Nephron (organoid): ENCODE data around the gene CIITA.

ENCODE experiments used
- H3K27ac Mint-ChIP-seq, 3 experiments: 2 replicates each; pipeline ENCODE4 v1.8.0; 2020; ENCODE audit warnings: mixed read lengths in 3 of 3, mild to moderate bottlenecking in 2 of 3, moderate library complexity in 1 of 3
- H3K27me3 Mint-ChIP-seq: 2 replicates; pipeline ENCODE4 v1.8.0; 2021; ENCODE audit warnings: low read depth, mild to moderate bottlenecking, moderate library complexity, mixed read lengths
- H3K36me3 Mint-ChIP-seq: 2 replicates; pipeline ENCODE4 v1.8.0; 2020; ENCODE audit warnings: low read depth, mixed read lengths
- H3K4me1 Mint-ChIP-seq: 2 replicates; pipeline ENCODE4 v1.8.0; 2020; ENCODE audit warnings: mixed read lengths
- H3K4me3 Mint-ChIP-seq, 3 experiments: 2 replicates each; pipeline ENCODE4 v1.8.0; 2020; ENCODE audit warnings: mild to moderate bottlenecking in 3 of 3, mixed read lengths in 3 of 3, moderate library complexity in 2 of 3
- H3K9me3 Mint-ChIP-seq: 2 replicates; pipeline ENCODE4 v1.8.0; 2020; ENCODE audit warnings: mixed read lengths
- CTCF ChIP-seq, 3 experiments: fragments of 200-600 bp; sonication (generic); IDR thresholded peaks; one replicate each; pipeline ENCODE4 v1.5.0; 2021; ENCODE audit warnings: antibody characterized with exemption in 3 of 3; ENCODE audit not compliant: unreplicated experiment in 3 of 3

Gene CIITA

GRCh38 chr16:10833271-10833670, 43.7 kb upstream of the CIITA start:
- H3K27me3 Mint-ChIP-seq, result peaks cover 13% of the 10 kb centered on the region
- H3K4me3 Mint-ChIP-seq, result no peak overlapping the region
- TF ChIP-seq CTCF (IDR thresholded peaks at IDR 0.05; ENCODE audit: unreplicated experiment in 3 of 3), result no peak
- H3K36me3 Mint-ChIP-seq, result no peaks in the 10 kb centered on the region
- no peaks in the 10 kb centered on the region for H3K9me3 Mint-ChIP-seq
- peaks cover 19% of the 10 kb centered on the region for H3K4me1 Mint-ChIP-seq
- H3K27ac Mint-ChIP-seq, result no peak overlapping the region

GRCh38 chr16:10834130-10834529, 42.9 kb upstream of the CIITA start:
- H3K27ac Mint-ChIP-seq, result no peak overlapping the region
- H3K4me3 Mint-ChIP-seq, result no peak overlapping the region
- H3K9me3 Mint-ChIP-seq, result no peaks in the 10 kb centered on the region
- no peak for TF ChIP-seq CTCF (IDR thresholded peaks at IDR 0.05; ENCODE audit: unreplicated experiment in 3 of 3)
- H3K4me1 Mint-ChIP-seq, result peaks cover 11% of the 10 kb centered on the region
- no peaks in the 10 kb centered on the region for H3K36me3 Mint-ChIP-seq
- H3K27me3 Mint-ChIP-seq, result peaks cover 17% of the 10 kb centered on the region

GRCh38 chr16:10834766-10835165, 42.2 kb upstream of the CIITA start:
- H3K27ac Mint-ChIP-seq, result no peak overlapping the region
- no peaks in the 10 kb centered on the region for H3K36me3 Mint-ChIP-seq
- H3K27me3 Mint-ChIP-seq, result peaks cover 17% of the 10 kb centered on the region
- H3K4me3 Mint-ChIP-seq, result no peak overlapping the region
- H3K9me3 Mint-ChIP-seq, result no peaks in the 10 kb centered on the region
- H3K4me1 Mint-ChIP-seq, result peaks cover 4% of the 10 kb centered on the region
- no peak for TF ChIP-seq CTCF (IDR thresholded peaks at IDR 0.05; ENCODE audit: unreplicated experiment in 3 of 3)

- no peaks in the 10 kb centered on the region for H3K36me3 Mint-ChIP-seq
- H3K27ac Mint-ChIP-seq, result no peak overlapping the region
- H3K4me3 Mint-ChIP-seq, result no peak overlapping the region
- no peaks in the 10 kb centered on the region for H3K4me1 Mint-ChIP-seq
- no peaks in the 10 kb centered on the region for H3K9me3 Mint-ChIP-seq
- TF ChIP-seq CTCF (IDR thresholded peaks at IDR 0.05; ENCODE audit: unreplicated experiment in 3 of 3), result no peak
- H3K27me3 Mint-ChIP-seq, result peaks cover 17% of the 10 kb centered on the region
These were observed 41.6 kb upstream of the CIITA start for GRCh38 chr16:10835281-10835931.

GRCh38 chr16:10836174-10836853, 40.7 kb upstream of the CIITA start:
- Mint-ChIP-seq H3K27me3 (peaks cover 23% of the 10 kb centered on the region), H3K4me1 (no peaks in the 10 kb centered on the region), H3K36me3 (no peaks in the 10 kb centered on the region), H3K4me3 (no peak overlapping the region), H3K27ac (no peak overlapping the region), H3K9me3 (no peaks in the 10 kb centered on the region)
- no peak for TF ChIP-seq CTCF (IDR thresholded peaks at IDR 0.05; ENCODE audit: unreplicated experiment in 3 of 3)
